Activated T-cell treated with anti-CD3 and anti-CD28 coated beads, Interleukin-2, amount 50 U/mL, for 4 hours (primary cell): ENCODE results near the gene LMAN1L. TPM values are rescaled to one million over a fixed set of nuclear protein-coding genes. Genes with fewer than 3 reads are reported as not detected.

Experiments
- ATAC-seq, 2 donors: fragments of 200-7000 bp; cut with Tn5 transposase; one replicate each; pipeline ENCODE4 v1.10.0; 2021
- DNase-seq: peaks from one replicate; pipeline ENCODE4 v3.0.0-alpha.2; 2020
- H3K27me3 Mint-ChIP-seq: one replicate; pipeline ENCODE4 v1.8.0; 2021; ENCODE audit warnings: low read depth, mixed read lengths
- H3K36me3 Mint-ChIP-seq: one replicate; pipeline ENCODE4 v1.8.0; 2022; ENCODE audit warnings: mixed read lengths; ENCODE audit not compliant: insufficient read depth
- H3K4me1 Mint-ChIP-seq: one replicate; pipeline ENCODE4 v1.8.0; 2021; ENCODE audit warnings: low read depth, mixed read lengths
- H3K4me3 Mint-ChIP-seq: one replicate; pipeline ENCODE4 v1.8.0; 2021; ENCODE audit warnings: mild to moderate bottlenecking, moderate library complexity, mixed read lengths
- H3K9me3 Mint-ChIP-seq: one replicate; pipeline ENCODE4 v1.8.0; 2021; ENCODE audit warnings: mixed read lengths
- total RNA-seq, 3 donors: library from RNA; stranded (reverse); gene quantifications; one replicate each; pipeline ENCODE4 v1.2.1, GENCODE V29; 2021

Gene LMAN1L
- total RNA-seq, 3 donors from 2014 or later, result 0.30 to 0.55 (median 0.40) TPM

DNA sequence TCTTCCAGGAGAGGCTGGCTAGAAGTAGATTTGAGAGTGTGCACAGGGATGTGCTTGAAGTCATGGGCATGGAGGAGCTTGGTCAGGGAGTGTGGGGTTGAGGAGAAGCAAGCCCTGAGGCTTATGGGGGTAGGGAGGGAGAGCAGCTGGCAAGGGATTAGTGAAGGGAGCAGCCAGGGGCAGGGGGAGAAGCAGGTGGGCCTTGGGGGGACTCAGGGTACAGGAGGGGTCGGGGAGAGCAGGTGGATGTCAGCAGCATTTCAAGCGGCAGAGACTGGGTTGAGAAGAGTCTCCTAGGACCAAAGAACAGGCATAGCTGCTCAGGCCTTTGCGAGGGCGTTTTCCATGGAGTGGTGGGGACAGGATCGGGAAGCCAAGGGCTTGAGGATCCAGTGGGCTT, 3.4 kb upstream of the LMAN1L start:
- Mint-ChIP-seq H3K36me3 (peaks cover 3% of the 10 kb centered on the region), H3K27me3 (no peaks in the 10 kb centered on the region), H3K4me3 (no peak overlapping the region), H3K9me3 (no peaks in the 10 kb centered on the region), H3K4me1 (peaks cover 26% of the 10 kb centered on the region)
- ATAC-seq (no peak), DNase-seq (no peak)

DNA sequence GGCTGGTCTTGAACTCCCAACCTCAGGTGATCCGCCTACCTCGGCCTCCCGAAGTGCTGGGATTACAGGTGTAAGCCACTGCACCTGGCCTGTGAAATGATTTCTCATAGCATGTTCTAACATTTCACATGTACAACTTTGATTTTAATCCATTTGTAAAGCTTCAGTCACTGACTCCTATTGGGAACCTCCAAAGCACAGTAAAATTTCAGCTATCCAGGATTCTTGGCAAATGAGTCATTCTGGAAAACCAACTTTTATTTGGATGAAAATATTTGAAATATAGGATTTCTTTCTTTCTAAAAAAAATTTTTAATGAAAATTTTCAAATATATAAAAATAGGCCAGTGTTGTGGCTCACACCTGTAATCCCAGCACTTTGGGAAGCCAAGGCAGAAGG, 2.7 kb upstream of the LMAN1L start:
- peaks cover 26% of the 10 kb centered on the region for H3K4me1 Mint-ChIP-seq
- H3K36me3 Mint-ChIP-seq, result no peaks in the 10 kb centered on the region
- H3K27me3 Mint-ChIP-seq, result no peaks in the 10 kb centered on the region
- H3K9me3 Mint-ChIP-seq, result no peaks in the 10 kb centered on the region
- no peak overlapping the region for H3K4me3 Mint-ChIP-seq
- ATAC-seq, result no peak
- no peak for DNase-seq

DNA sequence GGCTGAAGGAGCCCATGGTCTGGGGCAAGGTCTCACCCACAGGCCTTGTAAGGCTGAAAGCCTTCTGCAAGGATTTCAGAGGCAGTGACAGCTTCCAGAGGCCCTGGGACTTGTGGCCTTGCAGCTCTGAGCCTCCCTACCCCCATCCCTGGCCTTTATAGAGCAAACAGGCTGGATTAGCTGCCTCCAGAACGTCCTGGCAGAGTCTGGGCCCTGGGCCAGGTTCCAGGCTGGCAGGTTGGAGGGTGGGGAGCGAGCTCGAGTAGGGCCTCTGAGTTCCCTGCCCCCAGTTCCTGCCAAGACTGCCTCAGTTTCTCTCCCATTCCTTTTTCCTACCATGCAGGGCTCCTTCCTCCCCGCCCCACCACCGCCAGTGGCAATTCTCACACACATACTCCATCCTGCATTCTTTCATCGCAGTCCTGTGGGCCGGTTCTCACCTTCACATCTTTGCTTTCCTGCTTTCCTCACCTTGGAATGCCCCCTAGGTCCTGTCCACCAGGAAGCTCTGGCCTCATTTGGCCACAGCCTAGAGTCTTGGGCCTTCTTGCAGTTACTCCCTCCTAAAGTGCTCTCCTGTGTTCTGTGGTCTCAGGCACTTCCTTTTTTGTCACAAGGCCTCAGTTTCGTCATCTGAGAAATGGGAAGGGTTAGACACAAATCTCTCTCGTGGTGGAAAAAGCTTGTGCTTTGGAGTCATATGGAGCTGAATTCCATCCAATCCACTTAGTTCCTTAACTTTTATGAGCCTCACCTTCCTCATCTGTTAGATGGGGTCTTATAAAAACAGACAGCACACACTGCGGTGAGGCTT, 2.7 kb downstream of the LMAN1L start:
- Mint-ChIP-seq H3K9me3 (no peaks in the 10 kb centered on the region), H3K4me3 (no peak overlapping the region), H3K4me1 (peaks cover 7% of the 10 kb centered on the region), H3K27me3 (peaks cover 1% of the 10 kb centered on the region), H3K36me3 (no peaks in the 10 kb centered on the region)
- DNase-seq, result no peak
- ATAC-seq, result no peak

DNA sequence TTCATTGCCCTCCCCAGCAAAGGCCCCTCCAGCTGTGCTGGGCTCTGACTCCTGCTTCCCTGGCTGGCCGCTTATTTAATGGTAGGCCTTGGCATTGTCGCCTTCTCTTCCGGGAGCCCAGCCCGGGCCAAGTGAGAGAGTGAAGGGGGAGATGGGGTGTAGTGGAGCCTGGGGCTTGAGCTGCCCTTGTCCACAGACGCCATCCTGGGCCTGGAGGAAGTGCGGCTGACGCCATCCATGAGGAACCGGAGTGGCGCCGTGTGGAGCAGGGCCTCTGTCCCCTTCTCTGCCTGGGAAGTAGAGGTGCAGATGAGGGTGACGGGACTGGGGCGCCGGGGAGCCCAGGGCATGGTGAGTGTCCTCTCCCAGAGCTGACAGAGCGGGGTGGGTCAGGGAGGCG, 3.3 kb downstream of the LMAN1L start:
- Mint-ChIP-seq H3K36me3 (no peaks in the 10 kb centered on the region), H3K27me3 (peaks cover 1% of the 10 kb centered on the region), H3K9me3 (no peaks in the 10 kb centered on the region), H3K4me1 (peaks cover 7% of the 10 kb centered on the region), H3K4me3 (no peak overlapping the region)
- ATAC-seq (no peak), DNase-seq (no peak)

DNA sequence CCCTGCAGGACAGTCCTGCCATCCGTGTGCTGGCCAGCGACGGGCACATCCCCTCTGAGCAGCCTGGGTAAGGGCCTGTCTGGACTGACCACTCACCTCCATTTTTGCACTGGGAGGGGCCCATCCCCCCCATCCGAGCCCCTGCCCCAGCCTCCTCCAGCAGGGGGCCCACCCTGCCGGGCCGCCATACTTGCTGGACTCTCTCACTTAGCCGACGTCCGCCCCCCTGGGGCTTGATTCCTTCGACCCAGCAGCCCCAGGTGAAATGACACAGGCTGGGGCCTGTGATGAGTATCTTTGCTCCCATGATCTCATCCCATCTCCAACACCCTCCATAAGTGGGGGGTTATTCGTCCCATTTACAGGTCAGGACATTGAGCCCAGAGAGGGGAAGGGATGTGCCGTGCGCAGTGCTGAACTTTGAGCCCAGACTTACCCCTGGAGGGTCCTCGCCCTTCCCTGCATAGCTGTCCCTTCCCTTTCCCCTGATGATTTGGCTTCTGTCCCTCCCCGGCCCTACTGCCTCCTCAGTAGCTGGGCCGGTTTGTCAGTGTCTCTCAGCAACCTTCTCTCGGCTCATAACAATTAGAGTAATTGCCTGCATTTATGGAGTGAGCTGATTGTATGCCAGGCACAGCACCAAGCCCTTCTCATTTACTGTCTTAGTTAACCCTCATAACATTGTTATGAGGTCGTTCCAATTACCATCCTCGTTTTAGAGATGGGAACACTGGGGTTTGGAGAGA, 4.2 kb downstream of the LMAN1L start:
- peaks cover 1% of the 10 kb centered on the region for H3K27me3 Mint-ChIP-seq
- no peak overlapping the region for H3K4me3 Mint-ChIP-seq
- ATAC-seq (no peak), DNase-seq (no peak)
- no peaks in the 10 kb centered on the region for H3K36me3 Mint-ChIP-seq
- H3K4me1 Mint-ChIP-seq, result peaks cover 7% of the 10 kb centered on the region
- H3K9me3 Mint-ChIP-seq, result no peaks in the 10 kb centered on the region

DNA sequence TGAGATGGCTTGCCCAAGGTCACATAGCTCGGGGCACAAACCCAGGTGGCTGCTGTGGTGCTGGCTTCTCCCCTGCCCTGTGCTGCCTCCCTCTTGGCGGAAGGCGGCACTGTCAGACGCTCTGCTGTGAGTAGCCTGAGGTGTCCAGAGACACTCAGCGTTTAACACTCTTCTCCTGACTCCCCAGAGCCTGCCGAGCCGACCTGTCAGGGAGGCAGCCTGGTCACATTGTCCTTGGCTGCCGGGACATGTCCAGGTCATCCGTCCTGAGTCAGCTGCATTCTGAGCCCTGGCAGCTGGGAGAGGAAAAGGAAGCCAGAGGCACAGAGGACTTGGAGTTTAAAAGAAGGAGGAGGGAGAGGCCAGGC, 4.7 kb downstream of the LMAN1L start:
- ATAC-seq (no peak), DNase-seq (no peak)
- H3K27me3 Mint-ChIP-seq, result peaks cover 1% of the 10 kb centered on the region
- no peaks in the 10 kb centered on the region for H3K36me3 Mint-ChIP-seq
- no peaks in the 10 kb centered on the region for H3K9me3 Mint-ChIP-seq
- H3K4me1 Mint-ChIP-seq, result peaks cover 7% of the 10 kb centered on the region
- H3K4me3 Mint-ChIP-seq, result no peak overlapping the region

DNA sequence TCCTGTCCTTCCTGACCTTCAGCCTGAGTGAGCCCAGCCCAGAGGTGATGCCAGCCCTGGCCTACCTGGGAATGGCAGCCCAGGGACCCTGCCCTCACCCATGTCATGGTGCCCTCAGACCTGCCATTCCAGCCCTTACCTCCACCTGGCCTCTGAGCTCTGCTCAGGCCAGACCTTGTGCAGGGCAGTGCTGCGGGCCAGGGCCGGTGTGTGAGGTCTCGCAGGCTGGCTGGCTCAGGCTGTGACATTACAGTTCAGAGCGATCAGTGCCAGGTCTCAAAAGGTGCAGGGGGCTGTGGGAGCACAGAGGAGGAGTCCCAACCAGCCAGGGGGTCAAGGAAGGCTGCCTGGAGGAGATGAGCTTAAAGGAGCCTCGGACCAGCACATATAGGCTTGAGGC, 7.4 kb downstream of the LMAN1L start:
- Mint-ChIP-seq H3K4me1 (peaks cover 7% of the 10 kb centered on the region), H3K4me3 (no peak overlapping the region), H3K27me3 (peaks cover 1% of the 10 kb centered on the region), H3K36me3 (no peaks in the 10 kb centered on the region), H3K9me3 (no peaks in the 10 kb centered on the region)
- DNase-seq (no peak), ATAC-seq (no peak)

DNA sequence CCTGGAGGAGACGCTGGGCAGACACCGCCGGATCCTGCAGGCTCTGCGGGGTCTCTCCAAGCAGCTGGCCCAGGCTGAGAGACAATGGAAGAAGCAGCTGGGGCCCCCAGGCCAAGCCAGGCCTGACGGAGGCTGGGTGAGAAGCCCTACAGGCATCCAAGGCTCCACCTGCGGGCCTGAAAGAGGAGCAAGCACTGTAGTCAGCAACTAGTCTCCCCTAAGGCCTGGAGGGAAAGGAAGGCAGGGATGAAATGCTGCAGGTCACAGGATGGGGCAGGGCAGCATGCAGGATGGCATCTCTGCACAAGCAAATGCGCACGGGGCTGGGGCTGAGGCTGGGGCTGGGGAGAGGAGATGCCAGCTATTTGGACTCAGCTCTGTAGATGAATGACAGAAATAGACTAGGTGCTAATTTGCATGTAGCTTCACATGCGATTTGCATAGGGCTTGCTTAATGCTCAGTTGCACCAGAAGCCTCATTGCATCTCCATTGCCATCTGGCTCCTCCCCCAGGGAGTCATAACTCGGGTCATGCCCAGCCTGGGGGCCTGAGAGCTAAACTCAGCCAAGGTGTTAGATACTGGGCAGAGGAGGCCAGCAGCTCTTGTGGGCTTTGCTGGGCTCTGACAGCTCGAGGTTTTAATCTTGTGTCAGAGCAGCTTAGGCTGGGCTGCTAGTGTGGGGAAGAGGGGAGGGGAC, 8.6 kb downstream of the LMAN1L start:
- H3K4me1 Mint-ChIP-seq, result peaks cover 7% of the 10 kb centered on the region
- no peak overlapping the region for H3K4me3 Mint-ChIP-seq
- no peaks in the 10 kb centered on the region for H3K9me3 Mint-ChIP-seq
- DNase-seq (no peak), ATAC-seq (no peak)
- peaks cover 1% of the 10 kb centered on the region for H3K27me3 Mint-ChIP-seq
- no peaks in the 10 kb centered on the region for H3K36me3 Mint-ChIP-seq

DNA sequence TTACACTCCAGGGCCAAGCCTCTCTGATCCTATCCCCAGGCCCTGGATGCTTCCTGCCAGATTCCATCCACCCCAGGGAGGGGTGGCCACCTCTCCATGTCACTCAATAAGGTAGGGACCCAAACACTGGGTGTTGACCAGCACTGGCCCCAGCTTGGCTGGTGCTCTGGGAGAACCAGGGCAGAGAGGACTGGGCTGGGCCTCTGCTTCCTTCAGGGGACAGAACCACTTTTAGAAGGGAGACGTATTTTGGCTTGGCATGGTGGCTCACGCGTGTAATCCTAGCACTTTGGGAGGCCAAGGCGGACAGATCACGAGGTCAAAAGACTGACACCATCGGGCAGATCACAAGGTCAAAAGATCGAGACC, 9.1 kb downstream of the LMAN1L start:
- Mint-ChIP-seq H3K4me3 (no peak overlapping the region), H3K9me3 (no peaks in the 10 kb centered on the region), H3K36me3 (no peaks in the 10 kb centered on the region), H3K27me3 (peaks cover 4% of the 10 kb centered on the region), H3K4me1 (peaks cover 7% of the 10 kb centered on the region)
- no peak for ATAC-seq
- DNase-seq, result no peak

DNA sequence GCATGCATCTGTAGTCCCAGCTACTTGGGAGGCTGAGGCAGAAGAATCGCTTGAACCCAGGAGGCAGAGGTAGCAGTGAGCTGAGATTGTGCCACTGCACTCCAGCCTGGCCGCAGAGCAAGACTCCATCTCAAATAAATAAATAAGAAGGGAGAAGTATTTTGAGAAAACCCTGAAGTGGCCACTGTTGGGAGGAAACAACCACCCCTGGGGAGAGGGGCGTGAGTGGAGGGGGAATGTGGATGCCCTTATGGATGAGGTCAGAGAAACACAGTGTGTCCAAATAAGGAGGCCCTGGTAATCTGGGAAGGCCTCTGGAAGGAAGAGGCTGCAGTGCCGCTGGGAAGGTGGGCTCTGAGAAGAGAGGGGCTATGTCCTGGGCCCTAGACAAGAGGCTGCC, 9.6 kb downstream of the LMAN1L start:
- no peaks in the 10 kb centered on the region for H3K36me3 Mint-ChIP-seq
- no peak for ATAC-seq
- peaks cover 10% of the 10 kb centered on the region for H3K4me1 Mint-ChIP-seq
- peaks cover 7% of the 10 kb centered on the region for H3K27me3 Mint-ChIP-seq
- no peaks in the 10 kb centered on the region for H3K9me3 Mint-ChIP-seq
- H3K4me3 Mint-ChIP-seq, result no peak overlapping the region
- DNase-seq, result no peak

DNA sequence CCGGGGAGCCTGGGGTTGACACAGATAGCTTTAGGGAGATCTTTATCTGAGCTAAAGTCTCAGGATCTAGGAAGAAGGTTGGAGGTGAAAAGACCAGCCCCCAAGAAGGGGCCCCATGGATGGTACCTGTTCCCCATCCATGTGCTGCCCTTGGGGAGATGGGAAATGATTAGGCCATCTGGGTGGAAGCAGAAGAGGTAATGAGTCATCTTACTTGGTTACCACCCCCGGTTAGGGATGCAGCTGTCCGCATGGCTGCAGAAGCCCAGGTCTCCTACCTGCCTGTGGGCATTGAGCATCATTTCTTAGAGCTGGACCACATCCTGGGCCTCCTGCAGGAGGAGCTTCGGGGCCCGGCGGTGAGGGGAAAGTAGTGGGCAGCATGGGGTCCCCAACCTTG, 10.7 kb downstream of the LMAN1L start:
- DNase-seq (no peak), ATAC-seq (no peak)
- no peaks in the 10 kb centered on the region for H3K9me3 Mint-ChIP-seq
- no peak overlapping the region for H3K4me3 Mint-ChIP-seq
- no peaks in the 10 kb centered on the region for H3K36me3 Mint-ChIP-seq
- H3K27me3 Mint-ChIP-seq, result peaks cover 11% of the 10 kb centered on the region
- H3K4me1 Mint-ChIP-seq, result peaks cover 10% of the 10 kb centered on the region

DNA sequence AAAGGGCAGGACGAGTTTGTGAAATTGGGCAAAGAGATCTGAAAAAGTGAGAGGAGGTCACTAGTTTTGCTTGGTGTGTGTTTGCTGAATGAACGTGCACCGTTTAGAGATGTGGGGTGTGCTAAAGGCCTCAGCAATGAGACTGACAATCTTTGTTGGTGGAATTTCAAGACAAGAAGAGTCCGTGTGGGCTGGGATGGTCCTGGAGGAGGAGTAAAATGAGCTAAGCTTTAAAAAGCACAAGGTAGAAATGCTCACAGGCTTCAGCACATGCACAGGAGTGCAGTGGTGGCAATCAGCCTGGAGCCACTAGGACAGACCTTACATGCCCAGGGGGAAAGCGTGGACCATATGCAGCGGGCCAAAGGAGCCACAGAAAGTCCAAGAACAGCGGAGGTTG, 12.3 kb downstream of the LMAN1L start:
- Mint-ChIP-seq H3K9me3 (no peaks in the 10 kb centered on the region), H3K4me3 (no peak overlapping the region), H3K27me3 (peaks cover 14% of the 10 kb centered on the region), H3K36me3 (no peaks in the 10 kb centered on the region), H3K4me1 (peaks cover 3% of the 10 kb centered on the region)
- no peak for ATAC-seq
- DNase-seq, result no peak

DNA sequence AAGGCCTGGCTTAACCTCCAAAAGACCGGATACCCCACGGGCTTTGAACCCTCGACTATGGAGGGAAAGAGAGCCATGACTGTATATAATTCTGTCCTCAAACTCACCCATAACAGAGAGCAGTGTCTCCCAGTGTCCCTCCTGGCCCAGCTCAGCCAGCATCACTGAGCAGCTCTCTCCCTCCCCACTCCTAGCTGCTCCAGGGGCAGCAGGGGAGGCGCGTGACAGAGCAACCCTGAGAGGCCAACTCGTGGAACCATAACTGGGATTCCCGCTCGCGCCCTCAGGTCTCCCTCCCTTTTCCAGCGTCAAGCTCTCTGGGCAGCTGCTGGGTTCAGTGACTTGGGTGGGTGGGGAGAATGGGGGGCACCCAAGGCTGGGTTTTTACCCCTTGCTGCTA, 13.2 kb downstream of the LMAN1L start:
- Mint-ChIP-seq H3K27me3 (peaks cover 14% of the 10 kb centered on the region), H3K36me3 (no peaks in the 10 kb centered on the region), H3K4me1 (peaks cover 7% of the 10 kb centered on the region), H3K4me3 (no peak overlapping the region), H3K9me3 (no peaks in the 10 kb centered on the region)
- no peak for DNase-seq
- no peak for ATAC-seq

DNA sequence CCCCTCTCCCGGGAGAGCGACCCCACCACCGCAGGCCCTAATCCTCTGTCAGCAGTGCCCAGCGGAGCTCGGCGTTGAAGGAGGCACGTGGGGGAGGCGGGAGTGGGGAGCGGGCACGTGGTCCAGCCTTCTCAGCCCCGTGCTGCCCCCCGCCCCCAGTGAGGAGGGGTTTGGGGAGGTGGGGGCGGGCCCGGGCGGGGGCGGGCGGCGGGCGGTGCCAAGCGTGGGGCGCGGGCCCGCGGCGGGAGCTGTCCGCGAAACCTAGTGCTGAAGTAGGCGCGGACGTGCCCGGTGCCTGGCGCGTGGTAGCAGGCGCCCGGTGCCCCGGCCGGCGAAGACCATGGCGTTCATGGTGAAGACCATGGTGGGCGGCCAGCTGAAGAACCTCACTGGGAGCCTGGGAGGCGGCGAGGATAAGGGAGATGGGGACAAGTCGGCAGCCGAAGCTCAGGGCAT, 13.8 kb downstream of the LMAN1L start, which contains the start of gene CPLX3:
TSS of gene CPLX3 (plus strand) at position 264 of the 456 bp plus-strand sequence. CDS start at position 341, 77 bp downstream.
- ATAC-seq (peak in 1 of 2 donors; percentile 38), DNase-seq (no peak)
- Mint-ChIP-seq H3K36me3 (no peaks in the 10 kb centered on the region), H3K4me1 (peaks cover 7% of the 10 kb centered on the region), H3K9me3 (no peaks in the 10 kb centered on the region), H3K4me3 (no peak within 1 kb of the TSS), H3K27me3 (peaks cover 14% of the 10 kb centered on the region)
